Astrocyte of the spinal cord (primary cell): ENCODE data around the gene MXRA8.

Experiments used
- DNase-seq: peaks from one replicate; pipeline ENCODE4 v3.0.0; 2011; ENCODE audit warnings: low read depth, low spot score
- H3K4me3 ChIP-seq: 2 replicates; pipeline ENCODE4 v1.5.1; 2011; ENCODE audit warnings: low read depth, mild to moderate bottlenecking, low read length, moderate library complexity
- in situ Hi-C: cut with HindIII; loops from 2 replicates; pipeline ENCODE4 v1.10.0; 2017; ENCODE audit warnings: low sequenced_read_pairs
- TF ChIP-seq, protein P1 (sequence below): IDR thresholded peaks from 2 replicates; pipeline ENCODE4 v1.5.1; 2012; ENCODE audit warnings: low read depth, mild to moderate bottlenecking, low read length, inconsistent platforms

Gene MXRA8

DNA sequence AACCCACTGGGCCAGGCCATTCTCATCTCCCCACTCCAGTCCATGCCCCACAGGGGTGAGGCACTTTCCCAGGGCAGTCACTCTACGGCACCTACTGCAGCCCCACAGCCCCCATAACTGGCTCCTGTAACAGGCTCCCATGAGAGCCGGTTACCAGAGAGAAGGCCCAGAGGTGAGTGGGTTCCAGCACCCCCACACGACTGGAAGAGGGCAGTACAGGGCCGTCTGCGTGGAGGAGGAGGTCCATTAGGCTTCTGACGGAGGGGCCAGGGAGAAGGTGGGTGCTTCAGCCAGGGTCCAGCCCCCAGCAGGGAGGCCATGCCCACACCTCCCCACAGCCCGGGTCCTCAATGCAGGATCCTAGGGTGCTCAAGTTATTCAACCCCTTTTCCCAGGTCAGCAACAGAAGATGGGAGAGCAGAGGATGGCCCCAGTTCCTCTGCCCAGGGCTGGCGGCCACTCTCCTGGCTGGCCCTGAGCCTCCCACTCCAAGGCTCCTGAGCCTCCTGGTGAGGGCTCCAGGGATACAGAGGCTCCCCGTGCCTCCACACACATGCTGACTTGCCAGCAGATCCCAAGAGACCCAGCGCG lies 52.2 kb downstream of the MXRA8 start:
- H3K4me3 ChIP-seq: peak overlapping the region; percentile 69
- in situ Hi-C loops: no loop called here
- TF ChIP-seq, protein P1, sequence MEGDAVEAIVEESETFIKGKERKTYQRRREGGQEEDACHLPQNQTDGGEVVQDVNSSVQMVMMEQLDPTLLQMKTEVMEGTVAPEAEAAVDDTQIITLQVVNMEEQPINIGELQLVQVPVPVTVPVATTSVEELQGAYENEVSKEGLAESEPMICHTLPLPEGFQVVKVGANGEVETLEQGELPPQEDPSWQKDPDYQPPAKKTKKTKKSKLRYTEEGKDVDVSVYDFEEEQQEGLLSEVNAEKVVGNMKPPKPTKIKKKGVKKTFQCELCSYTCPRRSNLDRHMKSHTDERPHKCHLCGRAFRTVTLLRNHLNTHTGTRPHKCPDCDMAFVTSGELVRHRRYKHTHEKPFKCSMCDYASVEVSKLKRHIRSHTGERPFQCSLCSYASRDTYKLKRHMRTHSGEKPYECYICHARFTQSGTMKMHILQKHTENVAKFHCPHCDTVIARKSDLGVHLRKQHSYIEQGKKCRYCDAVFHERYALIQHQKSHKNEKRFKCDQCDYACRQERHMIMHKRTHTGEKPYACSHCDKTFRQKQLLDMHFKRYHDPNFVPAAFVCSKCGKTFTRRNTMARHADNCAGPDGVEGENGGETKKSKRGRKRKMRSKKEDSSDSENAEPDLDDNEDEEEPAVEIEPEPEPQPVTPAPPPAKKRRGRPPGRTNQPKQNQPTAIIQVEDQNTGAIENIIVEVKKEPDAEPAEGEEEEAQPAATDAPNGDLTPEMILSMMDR: peak; percentile 29
- DNase-seq: no peak

DNA sequence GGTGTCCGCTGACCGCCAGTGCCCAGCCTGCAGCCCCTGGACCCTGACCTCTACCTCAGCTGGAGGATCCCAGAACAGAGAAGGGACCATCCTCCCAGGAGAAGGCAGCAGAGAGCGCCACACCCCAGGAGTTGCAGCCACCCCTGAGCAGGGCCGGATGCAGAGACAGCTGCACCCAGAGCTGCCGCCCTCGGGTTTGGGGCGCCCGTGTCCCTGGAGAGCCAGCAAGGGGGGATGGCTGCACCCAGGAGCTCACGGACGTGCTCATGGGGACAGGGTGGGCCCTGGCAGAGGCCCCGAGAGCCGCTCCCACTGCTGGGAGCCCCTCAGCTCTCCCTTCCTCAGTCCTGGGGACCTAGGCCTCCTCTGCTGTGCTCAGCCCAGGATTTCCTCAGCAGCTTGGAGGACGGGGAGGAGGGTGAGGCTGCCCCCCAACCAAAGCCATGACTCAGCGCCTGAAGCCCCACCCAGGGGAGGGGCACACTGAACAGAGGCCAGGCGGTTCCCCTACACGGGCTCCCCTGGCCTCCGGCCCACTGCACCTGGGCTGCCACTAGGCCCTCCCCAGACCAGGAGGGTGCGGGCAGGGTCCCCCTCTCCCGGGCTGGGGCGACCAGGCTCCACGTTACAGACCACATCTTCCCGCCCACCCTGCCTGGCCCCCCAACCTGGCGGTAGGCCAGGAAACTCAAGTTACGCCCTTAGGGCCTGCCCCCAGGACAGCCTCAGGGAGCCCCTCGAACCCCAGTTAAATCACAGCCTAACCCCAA lies 52.9 kb downstream of the MXRA8 start:
- TF ChIP-seq, protein P1: peak; percentile 7
- in situ Hi-C loops: no loop called here
- peak; percentile 71 for DNase-seq
- peak overlapping the region; percentile 13 for H3K4me3 ChIP-seq

DNA sequence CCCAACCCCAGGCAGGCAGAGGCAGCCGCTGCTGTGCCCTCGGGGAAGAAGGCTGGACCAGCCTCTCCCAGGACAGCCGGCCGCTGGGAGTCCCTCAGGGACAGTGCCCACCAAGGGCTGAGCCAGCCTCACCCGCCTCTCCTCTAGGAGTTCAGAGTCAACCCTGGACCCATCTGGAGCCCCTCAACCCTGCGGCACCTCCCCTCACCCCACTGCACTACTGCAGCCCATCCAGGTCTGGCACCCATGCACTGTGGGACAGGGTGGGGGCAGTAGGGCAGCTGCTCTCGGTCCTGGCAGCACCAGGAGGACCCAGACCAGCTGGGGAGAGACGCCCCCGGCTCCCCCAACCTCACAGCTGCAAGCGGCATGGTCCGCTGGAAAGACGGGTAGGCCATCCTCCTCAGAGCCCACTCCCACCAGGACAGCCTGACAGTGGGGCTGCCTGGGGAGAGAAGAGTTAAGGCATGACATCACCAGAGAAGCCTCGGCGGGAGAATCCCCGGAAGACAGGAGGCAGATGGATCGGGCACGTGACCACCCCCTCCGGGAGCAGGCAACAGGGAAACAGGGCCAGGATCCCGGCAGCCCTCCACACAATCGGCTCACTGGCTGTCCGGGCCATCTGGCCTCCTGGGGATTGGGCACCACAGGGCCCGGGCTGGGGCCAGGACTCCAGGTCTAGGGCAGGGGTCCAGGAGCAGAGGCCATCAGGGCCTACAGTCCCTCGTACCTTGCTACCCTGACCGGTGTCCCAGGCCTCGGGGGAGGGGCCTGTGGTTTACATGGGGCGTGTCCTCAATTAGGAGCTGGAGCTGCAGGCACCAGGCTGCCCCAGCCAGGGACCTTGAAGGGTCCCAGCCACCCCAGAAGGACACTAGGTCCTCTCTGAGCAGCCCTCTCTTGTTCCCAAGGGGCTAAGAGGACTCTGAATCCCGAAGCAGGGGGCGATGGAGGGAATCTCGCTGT lies 53.7 kb downstream of the MXRA8 start:
- TF ChIP-seq, protein P1: no peak
- peak; percentile 67 for DNase-seq
- H3K4me3 ChIP-seq: peak overlapping the region; percentile 13
- in situ Hi-C loops: no loop called here

DNA sequence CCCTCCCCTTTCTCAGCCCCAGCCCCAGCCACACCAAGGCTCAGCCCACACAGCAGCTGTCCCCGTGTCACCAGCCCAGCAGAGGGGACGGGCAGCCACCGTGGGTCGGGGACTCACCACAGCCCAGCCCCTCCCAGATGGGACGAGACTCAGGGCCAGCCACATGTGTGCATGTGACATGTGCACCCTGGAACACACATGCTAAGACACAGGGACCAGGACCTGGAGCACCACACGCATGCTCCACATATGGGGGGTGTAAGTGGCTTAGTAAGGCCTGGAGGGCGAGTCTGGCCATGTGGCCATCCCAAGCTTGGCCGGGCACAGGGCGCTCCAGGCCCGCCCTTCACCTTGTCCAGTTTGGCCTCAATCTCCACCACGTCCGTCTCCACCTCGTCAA lies 54.6 kb downstream of the MXRA8 start:
- DNase-seq: no peak

DNA sequence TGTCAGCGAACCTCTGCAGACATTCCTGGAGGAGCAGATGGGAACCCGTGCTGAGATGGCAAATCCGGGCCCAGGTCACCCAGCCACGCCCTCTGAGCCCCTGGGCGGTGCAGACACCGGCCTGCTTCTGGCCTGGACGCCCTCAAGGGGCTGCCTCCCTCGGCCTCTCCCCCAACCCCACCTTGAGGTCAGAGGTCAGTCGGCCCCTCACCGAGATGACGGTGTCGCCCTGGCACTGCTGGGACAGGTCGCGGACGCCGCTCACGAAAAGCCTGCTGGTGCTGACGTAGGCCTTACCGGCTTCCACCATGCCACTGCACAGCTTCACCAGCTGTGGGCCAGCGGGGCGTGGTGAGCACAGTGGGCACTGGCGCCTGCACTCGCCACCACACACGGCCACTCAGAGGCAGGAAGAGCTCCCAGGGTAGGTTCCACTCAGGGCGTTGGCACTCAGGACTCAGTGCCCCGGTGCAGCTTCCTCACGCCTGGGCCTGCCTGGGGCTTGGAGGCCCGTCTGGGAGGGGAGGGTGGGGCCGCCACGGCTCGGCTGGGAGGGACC lies 55.3 kb downstream of the MXRA8 start:
- in situ Hi-C loops: no loop called here
- TF ChIP-seq, protein P1: no peak
- no peak for DNase-seq
- H3K4me3 ChIP-seq: no peak overlapping the region

More for the DNA sequence above, 54.6 kb downstream of the MXRA8 start:
- in situ Hi-C loops: no loop called here
- H3K4me3 ChIP-seq: no peak overlapping the region
- TF ChIP-seq, protein P1: no peak
